Measurements from ENCODE around the gene ASIC4. TPM values are rescaled to one million over a fixed set of nuclear protein-coding genes. Genes with fewer than 3 reads are reported as not detected.

Gene ASIC4
- total and polyA plus RNA-seq, 2 of the 13 experiments (the other 11 are each of a cell fraction or from before 2014, with no cell fraction given), result 0.03 TPM; not detected in 1

DNA sequence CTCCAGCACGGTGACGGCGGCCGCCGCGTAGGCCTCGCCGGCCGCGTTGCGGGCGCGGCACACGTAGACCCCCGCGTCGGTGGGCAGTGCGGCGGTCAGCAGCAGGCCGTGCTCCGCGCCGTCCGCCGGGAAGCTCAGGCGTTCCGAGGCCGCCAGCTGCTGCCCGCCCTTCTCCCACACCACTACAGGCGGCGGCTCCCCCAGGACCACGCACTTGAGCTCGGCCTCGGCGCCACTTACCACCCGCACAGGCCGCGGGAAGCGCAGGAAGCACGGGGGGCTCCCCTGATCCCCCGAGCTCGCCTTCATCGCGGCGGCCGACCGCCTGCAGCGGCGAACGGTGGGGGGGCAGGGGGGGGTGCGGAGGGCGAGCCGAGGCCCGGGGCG, 56.6 kb downstream of the ASIC4 start (continued):
- TF ChIP-seq NR2F2 (IDR thresholded peaks at IDR 0.05; ENCODE audit: borderline replicate concordance, low read depth) (no peak), ZNF773 (CRISPR knock-in tag; IDR thresholded peaks at IDR 0.05; ENCODE audit: borderline replicate concordance) (0 out of 2 replicates have a peak, but pooled peaks have one; percentile 59), HOXA5 (CRISPR knock-in tag; IDR thresholded peaks at IDR 0.05) (peak; percentile 50; the same call in 1 of the 2 replicates), DRAP1 (CRISPR knock-in tag; IDR thresholded peaks at IDR 0.05) (no peak), TAF1 (CRISPR knock-in tag; IDR thresholded peaks at IDR 0.05) (peak; percentile 39), ZNF589 (CRISPR knock-in tag; conservative IDR thresholded peaks at IDR 0.05) (no peak), MAF1 (CRISPR knock-in tag; IDR thresholded peaks at IDR 0.05; ENCODE audit: borderline replicate concordance) (no peak), BHLHE40 (IDR thresholded peaks at IDR 0.05; ENCODE audit: low read length) (no peak), XBP1 (CRISPR knock-in tag; IDR thresholded peaks at IDR 0.05) (no peak; the same call in 1 of the 2 replicates), ZNF704 (CRISPR knock-in tag; IDR thresholded peaks at IDR 0.05; ENCODE audit: borderline replicate concordance) (no peak), ELF3 (CRISPR knock-in tag; IDR thresholded peaks at IDR 0.05) (no peak), CENPBD1 (CRISPR knock-in tag; IDR thresholded peaks at IDR 0.05; ENCODE audit: borderline replicate concordance, low read depth) (no peak), CENPT (CRISPR knock-in tag; IDR thresholded peaks at IDR 0.05; ENCODE audit: low read depth) (peak; percentile 4; the same call in 1 of the 2 replicates), ZNF674 (CRISPR knock-in tag; IDR thresholded peaks at IDR 0.05; ENCODE audit: low read depth) (peak; percentile 72; the same call in 1 of the 2 replicates)
- TF ChIP-seq, protein P1, sequence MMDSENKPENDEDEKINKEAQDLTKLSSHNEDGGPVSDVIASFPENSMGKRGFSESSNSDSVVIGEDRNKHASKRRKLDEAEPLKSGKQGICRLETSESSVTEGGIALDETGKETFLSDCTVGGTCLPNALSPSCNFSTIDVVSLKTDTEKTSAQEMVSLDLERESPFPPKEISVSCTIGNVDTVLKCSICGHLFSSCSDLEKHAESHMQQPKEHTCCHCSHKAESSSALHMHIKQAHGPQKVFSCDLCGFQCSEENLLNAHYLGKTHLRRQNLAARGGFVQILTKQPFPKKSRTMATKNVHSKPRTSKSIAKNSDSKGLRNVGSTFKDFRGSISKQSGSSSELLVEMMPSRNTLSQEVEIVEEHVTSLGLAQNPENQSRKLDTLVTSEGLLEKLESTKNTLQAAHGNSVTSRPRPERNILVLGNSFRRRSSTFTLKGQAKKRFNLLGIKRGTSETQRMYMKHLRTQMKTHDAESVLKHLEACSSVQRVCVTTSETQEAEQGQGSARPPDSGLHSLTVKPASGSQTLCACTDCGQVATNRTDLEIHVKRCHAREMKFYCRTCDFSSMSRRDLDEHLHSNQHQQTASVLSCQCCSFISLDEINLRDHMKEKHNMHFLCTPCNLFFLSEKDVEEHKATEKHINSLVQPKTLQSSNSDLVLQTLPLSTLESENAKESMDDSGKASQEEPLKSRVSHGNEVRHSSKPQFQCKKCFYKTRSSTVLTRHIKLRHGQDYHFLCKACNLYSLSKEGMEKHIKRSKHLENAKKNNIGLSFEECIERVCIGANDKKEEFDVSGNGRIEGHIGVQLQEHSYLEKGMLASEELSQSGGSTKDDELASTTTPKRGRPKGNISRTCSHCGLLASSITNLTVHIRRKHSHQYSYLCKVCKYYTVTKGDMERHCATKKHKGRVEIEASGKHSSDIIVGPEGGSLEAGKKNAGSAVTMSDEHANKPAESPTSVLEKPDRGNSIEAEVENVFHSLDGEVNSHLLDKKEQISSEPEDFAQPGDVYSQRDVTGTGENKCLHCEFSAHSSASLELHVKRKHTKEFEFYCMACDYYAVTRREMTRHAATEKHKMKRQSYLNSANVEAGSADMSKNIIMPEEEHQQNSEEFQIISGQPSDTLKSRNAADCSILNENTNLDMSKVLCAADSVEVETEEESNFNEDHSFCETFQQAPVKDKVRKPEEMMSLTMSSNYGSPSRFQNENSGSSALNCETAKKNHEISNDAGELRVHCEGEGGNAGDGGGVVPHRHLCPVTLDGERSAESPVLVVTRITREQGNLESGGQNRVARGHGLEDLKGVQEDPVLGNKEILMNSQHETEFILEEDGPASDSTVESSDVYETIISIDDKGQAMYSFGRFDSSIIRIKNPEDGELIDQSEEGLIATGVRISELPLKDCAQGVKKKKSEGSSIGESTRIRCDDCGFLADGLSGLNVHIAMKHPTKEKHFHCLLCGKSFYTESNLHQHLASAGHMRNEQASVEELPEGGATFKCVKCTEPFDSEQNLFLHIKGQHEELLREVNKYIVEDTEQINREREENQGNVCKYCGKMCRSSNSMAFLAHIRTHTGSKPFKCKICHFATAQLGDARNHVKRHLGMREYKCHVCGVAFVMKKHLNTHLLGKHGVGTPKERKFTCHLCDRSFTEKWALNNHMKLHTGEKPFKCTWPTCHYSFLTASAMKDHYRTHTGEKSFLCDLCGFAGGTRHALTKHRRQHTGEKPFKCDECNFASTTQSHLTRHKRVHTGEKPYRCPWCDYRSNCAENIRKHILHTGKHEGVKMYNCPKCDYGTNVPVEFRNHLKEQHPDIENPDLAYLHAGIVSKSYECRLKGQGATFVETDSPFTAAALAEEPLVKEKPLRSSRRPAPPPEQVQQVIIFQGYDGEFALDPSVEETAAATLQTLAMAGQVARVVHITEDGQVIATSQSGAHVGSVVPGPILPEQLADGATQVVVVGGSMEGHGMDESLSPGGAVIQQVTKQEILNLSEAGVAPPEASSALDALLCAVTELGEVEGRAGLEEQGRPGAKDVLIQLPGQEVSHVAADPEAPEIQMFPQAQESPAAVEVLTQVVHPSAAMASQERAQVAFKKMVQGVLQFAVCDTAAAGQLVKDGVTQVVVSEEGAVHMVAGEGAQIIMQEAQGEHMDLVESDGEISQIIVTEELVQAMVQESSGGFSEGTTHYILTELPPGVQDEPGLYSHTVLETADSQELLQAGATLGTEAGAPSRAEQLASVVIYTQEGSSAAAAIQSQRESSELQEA (CRISPR knock-in tag; IDR thresholded peaks at IDR 0.05; ENCODE audit: not compliant biosample characterization), result no peak

All from HepG2 (cell line).